ENCODE data around the gene HS6ST2. TPM values are rescaled to one million over a fixed set of nuclear protein-coding genes. Genes with fewer than 3 reads are reported as not detected.

HS6ST2 gene
- polyA plus RNA-seq, 1 donor (not counting 4 experiments of a cell fraction or from before 2014, with no cell fraction given): 0.43 TPM

GRCh38 chrX:132877954-132878536 lies 80.4 kb downstream of the HS6ST2 start:
- H3K4me1 ChIP-seq (ENCODE audit: control insufficient read depth, extremely low read depth, insufficient read depth, low read length): no peaks in the 10 kb centered on the region
- dilution Hi-C loops (cut with MboI; ENCODE audit: extremely low pct_ligation_motif_present, low sequenced_read_pairs): no loop called here
- no peak for DNase-seq (ENCODE audit: low read depth, low spot score)
- H3K9me3 ChIP-seq (ENCODE audit: control insufficient read depth, low read depth, low read length): no peaks in the 10 kb centered on the region
- no peak overlapping the region for H3K4me2 ChIP-seq (ENCODE audit: control insufficient read depth, extremely low read depth, insufficient read depth, low read depth, low read length)
- FAIRE-seq: no peak
- no peak overlapping the region for H3K9ac ChIP-seq (ENCODE audit: control insufficient read depth, extremely low read depth, insufficient read depth, low read length)
- no peaks in the 10 kb centered on the region for H3K27me3 ChIP-seq (ENCODE audit: control insufficient read depth, extremely low read depth, insufficient read depth, low read length)
- H3K79me2 ChIP-seq (ENCODE audit: control insufficient read depth, insufficient read depth, low read length): no peaks in the 10 kb centered on the region
- H3K27ac ChIP-seq (ENCODE audit: control insufficient read depth, insufficient read depth, low read length): no peak overlapping the region
- no peaks in the 10 kb centered on the region for H3K36me3 ChIP-seq (ENCODE audit: control insufficient read depth in 2 of 2, extremely low read depth in 1 of 2, insufficient read depth in 2 of 2, low read length in 2 of 2)
- H2AFZ ChIP-seq (ENCODE audit: control insufficient read depth, low read length): no peak overlapping the region
- no peaks in the 10 kb centered on the region for H3K9me1 ChIP-seq (ENCODE audit: control insufficient read depth, extremely low read depth, insufficient read depth, low read length)
- TF ChIP-seq EZH2 (IDR thresholded peaks at IDR 0.05; ENCODE audit: low read length): no peak
- TF ChIP-seq CTCF (optimal IDR thresholded peaks at IDR 0.05 in 1 of 3, IDR thresholded peaks at IDR 0.05 in 1 of 3, conservative IDR thresholded peaks at IDR 0.05 in 1 of 3; ENCODE audit: extremely low read depth in 1 of 3, insufficient read depth in 2 of 3, low read length in 3 of 3): no peak
- no peaks in the 10 kb centered on the region for H4K20me1 ChIP-seq (ENCODE audit: control insufficient read depth, extremely low read depth, insufficient read depth, low read length)
- H3K4me3 ChIP-seq (ENCODE audit: control insufficient read depth in 2 of 3, extremely low read depth in 1 of 3, insufficient read depth in 2 of 3, low read depth in 1 of 3, low read length in 3 of 3): no peak overlapping the region

GRCh38 chrX:132876523-132877338 lies 81.7 kb downstream of the HS6ST2 start:
- Histone ChIP-seq H3K9me3 (ENCODE audit: control insufficient read depth, low read depth, low read length) (no peaks in the 10 kb centered on the region), H3K27ac (ENCODE audit: control insufficient read depth, insufficient read depth, low read length) (no peak overlapping the region), H3K9ac (ENCODE audit: control insufficient read depth, extremely low read depth, insufficient read depth, low read length) (no peak overlapping the region), H3K79me2 (ENCODE audit: control insufficient read depth, insufficient read depth, low read length) (no peaks in the 10 kb centered on the region), H3K4me3 (ENCODE audit: control insufficient read depth in 2 of 3, extremely low read depth in 1 of 3, insufficient read depth in 2 of 3, low read depth in 1 of 3, low read length in 3 of 3) (no peak overlapping the region), H3K36me3 (ENCODE audit: control insufficient read depth in 2 of 2, extremely low read depth in 1 of 2, insufficient read depth in 2 of 2, low read length in 2 of 2) (no peaks in the 10 kb centered on the region), H2AFZ (ENCODE audit: control insufficient read depth, low read length) (no peak overlapping the region), H3K4me2 (ENCODE audit: control insufficient read depth, extremely low read depth, insufficient read depth, low read depth, low read length) (no peak overlapping the region), H3K9me1 (ENCODE audit: control insufficient read depth, extremely low read depth, insufficient read depth, low read length) (no peaks in the 10 kb centered on the region), H4K20me1 (ENCODE audit: control insufficient read depth, extremely low read depth, insufficient read depth, low read length) (no peaks in the 10 kb centered on the region), H3K27me3 (ENCODE audit: control insufficient read depth, extremely low read depth, insufficient read depth, low read length) (no peaks in the 10 kb centered on the region), H3K4me1 (ENCODE audit: control insufficient read depth, extremely low read depth, insufficient read depth, low read length) (no peaks in the 10 kb centered on the region)
- FAIRE-seq: no peak
- DNase-seq (ENCODE audit: low read depth, low spot score): no peak
- dilution Hi-C loops (cut with MboI; ENCODE audit: extremely low pct_ligation_motif_present, low sequenced_read_pairs): no loop called here
- TF ChIP-seq CTCF (optimal IDR thresholded peaks at IDR 0.05 in 1 of 3, IDR thresholded peaks at IDR 0.05 in 1 of 3, conservative IDR thresholded peaks at IDR 0.05 in 1 of 3; ENCODE audit: extremely low read depth in 1 of 3, insufficient read depth in 2 of 3, low read length in 3 of 3): no peak
- TF ChIP-seq EZH2 (IDR thresholded peaks at IDR 0.05; ENCODE audit: low read length): no peak
